Jurkat, Clone E6-1 (cell line): ENCODE results near the gene BMP7.

ENCODE experiments used
- DNase-seq: peaks from one replicate; pipeline ENCODE4 v3.0.0-alpha.2; 2011; ENCODE audit warnings: low read depth, low spot score
- H3K4me3 ChIP-seq: 2 replicates; pipeline ENCODE4 v1.5.1; 2011; ENCODE audit warnings: mild to moderate bottlenecking, low read length, control low read depth, moderate library complexity

The BMP7 gene

DNA sequence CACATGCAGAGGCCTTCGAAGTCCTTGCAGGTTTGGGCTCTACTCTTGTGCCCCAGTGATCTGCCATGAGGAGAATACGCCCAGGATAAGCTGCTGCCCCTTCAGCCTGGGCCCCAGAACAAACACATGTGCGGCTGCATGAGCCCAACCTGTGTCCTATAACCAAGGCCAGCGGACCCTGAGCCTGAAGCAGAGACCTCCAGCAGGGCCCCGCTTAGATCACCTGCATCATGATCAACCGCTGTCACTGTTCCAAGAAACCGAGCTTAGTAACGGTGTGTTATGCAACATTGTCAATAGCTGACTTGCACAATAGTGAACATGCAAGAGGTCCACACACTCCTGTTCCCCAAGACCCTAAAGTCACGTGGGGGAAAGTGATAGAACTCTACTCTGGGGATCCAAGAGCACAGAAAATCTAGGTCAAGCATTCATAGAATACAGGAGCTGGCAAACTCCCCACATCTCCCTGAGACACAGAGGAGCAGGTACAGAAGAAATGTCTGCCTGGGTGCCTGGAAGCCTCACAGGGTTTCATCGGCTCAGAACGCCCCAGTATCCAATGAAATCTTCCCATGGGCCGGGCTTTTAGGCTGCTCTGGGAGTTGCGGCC is 136.2 kb downstream of the BMP7 start:
- DNase-seq = no peak
- no peak overlapping the region for H3K4me3 ChIP-seq

DNA sequence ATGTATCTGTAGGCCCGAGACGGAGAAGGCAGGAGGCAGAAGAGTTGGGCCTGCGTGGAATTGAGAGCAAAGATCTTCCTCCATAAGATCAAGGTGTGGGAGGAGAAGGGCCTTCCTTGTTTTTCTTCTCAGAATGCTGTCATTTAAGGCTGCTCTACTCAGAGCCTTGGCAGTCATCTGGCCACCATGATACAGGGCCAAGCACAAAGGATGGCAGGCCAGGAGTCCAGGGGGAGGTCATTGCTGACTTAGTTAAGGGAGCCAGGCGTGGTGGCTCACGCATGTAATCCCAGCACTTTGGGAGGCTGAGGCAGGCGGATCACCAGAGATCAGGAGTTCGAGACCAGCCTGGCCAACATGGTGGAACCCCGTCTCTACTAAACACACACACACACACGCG is 137.1 kb downstream of the BMP7 start:
- no peak for DNase-seq
- no peak overlapping the region for H3K4me3 ChIP-seq

DNA sequence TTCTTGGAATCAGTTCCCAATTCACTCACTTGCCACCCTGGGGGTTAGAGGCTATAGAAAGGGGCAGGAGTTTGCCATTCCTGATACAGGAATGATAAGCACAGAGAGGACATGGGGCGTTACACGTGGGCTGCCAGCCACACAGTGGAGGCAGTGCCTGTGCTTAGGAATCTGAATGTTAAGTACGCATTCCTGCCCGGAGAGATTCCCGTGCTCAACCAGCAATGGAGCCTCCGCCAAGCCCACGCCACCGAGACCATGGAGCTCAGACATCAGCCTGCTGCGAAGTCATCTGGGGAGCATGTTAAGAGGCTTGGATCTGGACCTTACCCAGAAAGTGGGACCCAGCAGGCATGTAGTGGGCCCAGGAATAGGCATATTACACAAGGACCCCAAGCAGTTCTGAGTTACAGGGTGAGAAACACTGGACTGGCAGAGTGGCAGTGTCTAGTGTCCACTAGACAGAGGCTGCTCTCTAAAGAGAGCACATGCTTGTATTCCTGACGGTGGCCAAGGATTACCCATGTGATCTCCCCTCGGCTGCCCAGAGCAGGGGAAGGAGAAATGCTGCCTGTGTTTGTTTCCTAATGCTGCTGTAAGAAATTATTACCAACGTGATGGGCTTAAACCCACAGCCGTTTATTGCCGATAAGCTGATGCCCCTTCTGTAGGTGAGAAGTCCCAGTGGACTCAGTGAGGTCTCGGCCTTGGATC is 138.2 kb downstream of the BMP7 start:
- DNase-seq = no peak
- no peak overlapping the region for H3K4me3 ChIP-seq

DNA sequence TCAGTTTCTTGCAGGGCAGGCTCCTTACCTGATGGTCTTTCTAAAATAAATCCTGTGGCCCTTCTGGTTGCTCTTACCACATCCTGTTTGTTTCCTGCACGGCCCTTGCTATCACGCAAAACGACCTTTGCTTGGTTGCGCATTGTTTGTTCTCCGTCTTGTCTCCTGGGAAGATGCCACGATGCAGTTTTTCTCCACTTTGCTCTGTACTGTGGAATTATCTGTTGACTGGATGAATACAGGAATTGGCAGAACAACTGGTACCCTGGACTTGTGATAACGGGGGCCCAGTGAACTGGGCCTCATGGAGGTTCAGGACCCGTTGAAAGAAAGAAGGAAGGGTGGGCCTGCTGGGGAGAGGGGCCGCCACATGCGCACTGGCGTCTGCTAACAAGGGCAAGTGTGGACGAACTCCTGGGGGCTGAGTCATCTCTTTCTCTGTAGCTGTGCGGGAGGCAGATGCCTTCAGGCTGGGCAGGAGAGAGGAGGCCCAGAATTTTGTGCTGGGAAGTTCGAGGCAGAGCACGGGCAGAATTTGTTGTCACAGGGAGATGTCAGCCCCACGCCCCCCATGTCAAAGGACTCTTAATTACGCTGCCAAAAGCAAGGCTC is 139.9 kb downstream of the BMP7 start:
- H3K4me3 ChIP-seq = no peak overlapping the region
- DNase-seq = no peak

DNA sequence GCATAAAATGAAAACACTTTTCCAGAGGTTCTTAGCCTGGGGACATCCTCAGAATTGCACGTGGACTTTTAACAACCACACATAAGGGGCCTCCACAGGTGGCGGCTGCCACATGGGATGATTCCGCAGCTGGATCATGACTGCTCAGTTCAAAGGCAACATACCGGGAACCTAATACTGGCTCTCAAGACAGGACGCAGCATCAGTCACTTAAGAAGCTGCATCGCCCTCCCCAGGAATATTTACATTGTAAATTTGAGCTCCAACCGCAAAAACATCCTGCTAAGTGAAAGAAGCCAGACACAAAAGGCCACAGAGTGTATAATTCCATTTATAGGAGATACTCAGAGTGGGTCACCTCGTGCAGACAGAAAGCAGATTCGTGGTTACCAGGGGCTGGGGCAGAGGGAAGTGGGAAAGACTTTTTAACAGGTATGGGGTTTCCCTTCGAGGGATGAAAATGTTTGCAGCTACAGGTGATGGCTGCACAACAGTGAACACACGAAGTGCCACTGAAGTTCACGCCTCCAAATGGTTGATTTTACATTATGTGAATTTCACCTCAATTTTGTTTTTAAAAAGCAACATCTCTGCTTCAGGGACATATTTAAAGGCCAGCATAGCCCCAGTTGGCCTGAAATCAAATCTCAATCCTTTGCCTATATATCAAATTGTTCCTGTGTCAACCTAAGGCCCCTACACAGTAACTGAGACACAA is 141.5 kb downstream of the BMP7 start:
- no peak overlapping the region for H3K4me3 ChIP-seq
- DNase-seq = peak; percentile 48

DNA sequence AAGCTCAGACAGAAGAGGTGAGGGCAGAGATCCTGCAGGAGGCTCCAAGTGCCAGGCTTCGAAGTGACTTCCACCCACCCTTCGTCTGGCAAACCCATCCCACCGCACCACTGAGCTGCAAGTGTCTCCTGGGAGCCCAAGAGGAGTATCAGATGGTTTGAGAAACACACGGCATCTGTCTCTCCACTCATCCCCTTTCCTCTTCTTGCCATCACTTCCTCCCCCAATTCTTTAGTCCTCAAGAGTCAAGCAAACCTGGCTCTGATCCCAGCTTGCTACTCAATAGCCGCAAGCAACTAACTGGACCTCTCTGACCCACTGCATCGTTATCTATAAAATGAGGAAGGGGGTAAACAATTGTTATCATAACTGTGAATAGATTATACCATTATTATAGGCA is 142.1 kb downstream of the BMP7 start:
- no peak overlapping the region for H3K4me3 ChIP-seq
- DNase-seq = no peak

DNA sequence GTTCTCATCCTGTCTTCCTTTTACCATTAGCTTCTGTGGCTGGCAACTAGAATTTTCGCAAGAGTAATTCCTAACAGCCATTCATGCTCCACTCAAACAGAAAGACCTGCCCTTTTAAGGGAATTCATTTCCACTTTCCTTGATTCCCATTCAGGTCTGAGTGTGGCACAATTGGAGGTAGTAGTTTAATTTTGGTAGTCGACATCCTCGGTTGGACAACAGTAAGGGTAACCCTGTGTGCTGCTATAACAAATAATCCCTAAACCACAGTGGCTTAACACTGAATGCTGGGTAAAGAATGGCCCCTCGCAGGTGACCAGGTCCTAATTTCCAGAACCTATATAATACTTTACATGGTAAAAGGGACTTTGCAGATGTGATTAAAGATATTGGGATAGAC is 142.9 kb downstream of the BMP7 start:
- DNase-seq = no peak

DNA sequence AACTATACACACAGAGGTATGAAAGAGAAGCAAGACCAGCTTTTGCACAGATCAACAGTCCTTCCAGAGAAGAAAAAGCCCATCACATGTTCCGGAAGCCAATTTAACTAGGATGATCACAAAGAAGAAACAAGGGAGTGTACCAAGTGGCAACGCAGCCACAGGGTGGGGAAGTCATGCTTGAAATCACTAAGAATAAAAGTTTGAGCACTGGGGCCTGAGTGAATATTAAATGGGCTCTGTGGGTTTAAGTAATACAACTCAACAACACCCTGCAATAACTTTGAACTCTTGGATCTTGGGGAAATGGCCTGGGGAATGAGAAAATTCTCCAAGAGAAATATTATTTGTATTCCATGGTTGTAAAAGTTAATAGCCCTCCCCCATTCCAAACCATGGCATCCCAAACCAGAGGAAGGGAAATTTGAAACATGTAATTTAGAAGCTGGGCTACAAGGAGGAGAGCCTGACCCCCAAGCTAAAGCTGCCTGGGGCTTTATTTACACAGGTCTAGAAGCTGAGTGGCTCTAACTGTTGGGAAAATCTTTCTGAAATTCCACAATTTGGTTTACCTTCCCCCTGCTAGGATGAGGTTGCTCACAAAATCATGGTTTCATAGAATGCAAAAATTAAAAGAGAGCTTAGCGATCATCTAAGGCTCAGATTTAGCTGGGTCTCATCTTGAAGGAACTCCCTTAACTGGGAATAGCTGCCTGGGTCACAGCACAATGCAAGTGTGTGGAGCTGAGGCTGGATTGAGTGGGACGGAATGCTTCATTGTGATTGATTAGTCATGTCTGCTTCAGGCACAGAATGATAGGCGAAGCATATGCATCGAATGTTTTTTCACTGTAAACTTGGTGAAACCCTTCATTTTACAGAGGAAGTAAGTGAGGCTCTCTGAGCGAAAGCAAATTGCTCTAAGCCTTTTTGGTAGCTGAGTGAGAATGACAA is 143.6 kb downstream of the BMP7 start:
- DNase-seq = no peak
- H3K4me3 ChIP-seq = no peak overlapping the region

More for the DNA sequence above, 142.9 kb downstream of the BMP7 start:
- H3K4me3 ChIP-seq = no peak overlapping the region

DNA sequence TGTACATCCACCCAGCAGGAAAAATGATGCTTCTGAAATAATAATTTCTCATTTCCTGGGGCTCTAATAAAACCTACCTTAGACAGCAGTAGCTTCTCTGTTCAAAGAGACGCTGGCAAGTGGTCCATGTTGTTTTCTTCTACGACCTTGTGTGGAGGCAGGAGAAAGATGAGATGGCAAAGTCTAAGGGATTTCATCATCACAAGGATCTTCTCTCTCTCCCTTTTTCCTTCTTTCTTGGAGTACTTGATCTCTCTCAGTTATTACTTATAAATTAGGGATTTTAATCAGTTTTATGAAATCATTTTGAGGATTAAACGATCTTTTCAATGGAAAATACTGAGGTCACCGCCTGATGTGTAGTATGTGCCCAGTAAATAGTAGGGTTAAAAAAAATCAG is 147.5 kb downstream of the BMP7 start:
- no peak overlapping the region for H3K4me3 ChIP-seq
- no peak for DNase-seq
